A549 (cell line): ENCODE data around the gene LIPA. TPM values are rescaled to one million over a fixed set of nuclear protein-coding genes. Genes with fewer than 3 reads are reported as not detected.
A peak's percentile ranks its signal among the peaks of the same experiment; 100 is the strongest.

ENCODE experiments used
- ATAC-seq, 2 experiments: fragments of 200-7000 bp in 1 of 2; fragments of >200 bp in 1 of 2; cut with Nextera tagmentation in 1 of 2; cut with Tn5 transposase in 1 of 2; 3 replicates each; pipeline versions ENCODE4 v1.8.0 to v1.9.1; 2018 to 2020; ENCODE audit warnings: mild to moderate bottlenecking in 1 of 2, moderate library complexity in 1 of 2
- CTCF ChIA-PET: fragments of 300-600 bp; sonication (Branson Sonifier 250); formaldehyde crosslinking; extraction: SDS; loops from one replicate; lab custom pipeline; 2021; ENCODE audit warnings: antibody characterized with exemption, inconsistent platforms; lab: Yijun Ruan, JAX
- POLR2A ChIA-PET: fragments of 350-600 bp; formaldehyde crosslinking; extraction: SDS; loops from one replicate; lab custom pipeline; 2021; ENCODE audit warnings: antibody characterized with exemption, inconsistent platforms; lab: Yijun Ruan, JAX
- DNase-seq, 2 experiments: peaks; one replicate each; pipeline versions ENCODE4 v3.0.0 to v3.0.0-alpha.2; 2011 to 2016; ENCODE audit warnings: low read depth in 1 of 2, low spot score in 1 of 2
- FAIRE-seq: peaks from 2 replicates; lab custom pipeline; 2011; peaks lifted over from hg19 to GRCh38; lab: Jason Lieb, UNC
- H3K27ac ChIP-seq, 2 experiments: fragments of >200 bp; sonication (Bioruptor Twin); formaldehyde crosslinking; 3 replicates each; pipeline ENCODE4 v1.5.1; 2016 to 2017
- H3K4me1 ChIP-seq: fragments of >200 bp; sonication (Bioruptor Twin); formaldehyde crosslinking; 3 replicates; pipeline ENCODE4 v1.6.1; 2016
- H3K4me2 ChIP-seq: fragments of >200 bp; sonication (Bioruptor Twin); formaldehyde crosslinking; 3 replicates; pipeline ENCODE4 v1.6.1; 2016
- H3K4me3 ChIP-seq: fragments of >200 bp; sonication (Bioruptor Twin); formaldehyde crosslinking; 3 replicates; pipeline ENCODE4 v1.5.1; 2016
- H3K9me3 ChIP-seq: fragments of >200 bp; sonication (Bioruptor Twin); formaldehyde crosslinking; 3 replicates; pipeline ENCODE4 v1.6.1; 2016
- BCL3 ChIP-seq: fragments of >200 bp; sonication (Bioruptor Twin); formaldehyde crosslinking; IDR thresholded peaks from 3 replicates; pipeline ENCODE4 v1.6.1; 2016
- BHLHE40 ChIP-seq: IDR thresholded peaks from 2 replicates; pipeline ENCODE4 v1.6.1; 2012; ENCODE audit warnings: low read depth, low read length, inconsistent platforms
- CBX8 ChIP-seq: fragments of 200-600 bp; sonication (generic); IDR thresholded peaks from 2 replicates; pipeline ENCODE4 v1.6.1; 2016
- E2F6 ChIP-seq: IDR thresholded peaks from 2 replicates; pipeline ENCODE4 v1.6.1; 2012; ENCODE audit warnings: low read depth, borderline replicate concordance
- EHMT2 ChIP-seq: fragments of 200-600 bp; sonication (generic); IDR thresholded peaks from 2 replicates; pipeline ENCODE4 v1.6.1; 2016; ENCODE audit warnings: antibody characterized with exemption, low read depth, mild to moderate bottlenecking, moderate library complexity
- GATA3 ChIP-seq: IDR thresholded peaks from 2 replicates; pipeline ENCODE4 v1.6.1; 2012; ENCODE audit warnings: borderline replicate concordance
- HEYL ChIP-seq: fragments of 250-450 bp; sonication (Bioruptor Pico); IDR thresholded peaks from 2 replicates; pipeline ENCODE4 v1.8.0; 2021; ENCODE audit warnings: mild to moderate bottlenecking, moderate library complexity
- HOXA7 ChIP-seq: fragments of 250-450 bp; sonication (Bioruptor Pico); IDR thresholded peaks from 2 replicates; pipeline ENCODE4 v1.5.0; 2020; ENCODE audit warnings: mild to moderate bottlenecking, moderate library complexity
- HOXB13 ChIP-seq: fragments of 250-450 bp; sonication (Bioruptor Pico); IDR thresholded peaks from 2 replicates; pipeline ENCODE4 v1.5.0; 2020; ENCODE audit warnings: low read depth, mild to moderate bottlenecking, moderate library complexity
- JUN ChIP-seq, 2 experiments: fragments of >200 bp; sonication (Bioruptor Twin); formaldehyde crosslinking; IDR thresholded peaks; 2 replicates in 1 of 2; 3 replicates in 1 of 2; pipeline ENCODE4 v1.6.1; 2016 to 2017
- MAX ChIP-seq: IDR thresholded peaks from 2 replicates; pipeline ENCODE4 v1.6.1; 2012
- NFE2L2 ChIP-seq: fragments of 150-350 bp; conservative IDR thresholded peaks from 2 replicates; pipeline ENCODE4 v1.6.1; 2014; ENCODE audit warnings: low read length
- NPAS2 ChIP-seq: fragments of 250-450 bp; sonication (Bioruptor Pico); IDR thresholded peaks from 2 replicates; pipeline ENCODE4 v1.8.0; 2022; ENCODE audit warnings: mild to moderate bottlenecking, moderate library complexity, borderline replicate concordance
- PBX3 ChIP-seq: IDR thresholded peaks from 2 replicates; pipeline ENCODE4 v1.6.1; 2012
- RFX5 ChIP-seq: fragments of 450-650 bp; IDR thresholded peaks from 2 replicates; pipeline ENCODE4 v1.7.1; 2014; ENCODE audit warnings: antibody characterized with exemption, mild to moderate bottlenecking, moderate library complexity
- WGBS: methylation state at CpG from one replicate; pipeline ENCODE4 v1.1.6; 2017; ENCODE audit errors: missing lambda C conversion rate; 5-methylcytosine and 5-hydroxymethylcytosine counted together
- polyA plus RNA-seq, 4 experiments: library from polyadenylated mRNA; depleted of rRNA in 3 of 4; stranded (reverse); fragments of >200 nt; fragmentation: RNase III in 1 of 4; extraction: RNeasy Plus Mini Kit Qiagen cat#74134 plus additional on column Dnase treatment in 1 of 4; gene quantifications; 2 replicates in 3 of 4; 3 replicates in 1 of 4; pipeline ENCODE4 v1.2.3, GENCODE V29; 2011 to 2017
- TF ChIP-seq, protein P1 (sequence below): fragments of 150-350 bp; IDR thresholded peaks from 2 replicates; pipeline ENCODE4 v1.6.1; 2014; ENCODE audit warnings: low read depth, mild to moderate bottlenecking, low read length
- TF ChIP-seq, protein P2 (sequence below): fragments of >200 bp; sonication (Bioruptor Twin); formaldehyde crosslinking; IDR thresholded peaks from 2 replicates; pipeline ENCODE4 v1.6.1; 2016
- TF ChIP-seq, protein P3 (sequence below): fragments of 250-450 bp; sonication (Bioruptor Pico); IDR thresholded peaks from 2 replicates; pipeline ENCODE4 v1.5.0; 2021; ENCODE audit warnings: mild to moderate bottlenecking, moderate library complexity, borderline replicate concordance
- TF ChIP-seq, protein P4 (sequence below): fragments of >200 bp; sonication (Bioruptor Twin); formaldehyde crosslinking; IDR thresholded peaks from 3 replicates; pipeline ENCODE4 v1.5.1; 2016

LIPA gene
- polyA plus RNA-seq, 2 of the 4 experiments (the other 2 are of a cell fraction) = 51.2 to 80.2 TPM

DNA sequence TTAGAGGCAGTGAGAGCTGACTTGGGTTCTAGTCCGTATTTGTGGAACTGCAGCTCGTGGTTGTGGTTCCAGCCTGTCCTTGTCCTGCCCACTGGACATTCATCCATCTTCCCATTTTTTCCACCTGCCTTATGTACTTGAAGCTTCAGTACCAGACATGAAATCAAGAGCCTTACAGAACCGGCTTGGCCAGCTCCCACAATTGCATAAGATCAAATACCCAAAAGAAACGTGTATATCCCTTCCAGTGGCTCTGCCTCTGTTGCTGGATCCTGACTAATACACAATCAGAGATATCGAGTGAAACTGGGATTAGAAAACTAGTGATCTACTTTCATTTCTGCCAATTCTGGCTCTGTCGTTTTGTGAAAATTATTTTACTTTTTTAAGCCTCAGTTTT is 23.8 kb upstream of the LIPA start (continued):
- TF ChIP-seq PBX3 = no peak

GRCh38 chr10:89274928-89275327 is 23.4 kb upstream of the LIPA start:
- ChIA-PET POLR2A (interaction anchor here (1.3 kb wide), 1 partner anchor 52 kb away, joined by 3 read pairs; the partner anchor contains the start of gene IFIT3), CTCF (interaction anchor here (0.8 to 1.7 kb wide), 3 partner anchors 11 to 116 kb away, joined by 3 to 6 read pairs (median 3); no protein-coding TSS in a partner anchor)
- ATAC-seq (no peak), FAIRE-seq (no peak), DNase-seq (no peak)
- WGBS = 20% methylated on average over 3 of the region's 3 CpGs
- Histone ChIP-seq H3K4me2 (peak overlapping the region; percentile 20; the same call in 1 of the 3 replicates), H3K9me3 (no peaks in the 10 kb centered on the region), H3K4me1 (peaks cover 40% of the 10 kb centered on the region), H3K27ac (peak overlapping the region; percentile 37 to 74; a peak in 4 of 6 replicates), H3K4me3 (no peak overlapping the region)
- no peak for TF ChIP-seq JUN (IDR thresholded peaks at IDR 0.05)
- TF ChIP-seq HEYL = no peak
- TF ChIP-seq RFX5 = no peak
- no peak for TF ChIP-seq EHMT2
- TF ChIP-seq HOXA7 (CRISPR knock-in tag) = no peak
- TF ChIP-seq, protein P1, sequence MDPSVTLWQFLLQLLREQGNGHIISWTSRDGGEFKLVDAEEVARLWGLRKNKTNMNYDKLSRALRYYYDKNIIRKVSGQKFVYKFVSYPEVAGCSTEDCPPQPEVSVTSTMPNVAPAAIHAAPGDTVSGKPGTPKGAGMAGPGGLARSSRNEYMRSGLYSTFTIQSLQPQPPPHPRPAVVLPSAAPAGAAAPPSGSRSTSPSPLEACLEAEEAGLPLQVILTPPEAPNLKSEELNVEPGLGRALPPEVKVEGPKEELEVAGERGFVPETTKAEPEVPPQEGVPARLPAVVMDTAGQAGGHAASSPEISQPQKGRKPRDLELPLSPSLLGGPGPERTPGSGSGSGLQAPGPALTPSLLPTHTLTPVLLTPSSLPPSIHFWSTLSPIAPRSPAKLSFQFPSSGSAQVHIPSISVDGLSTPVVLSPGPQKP = no peak
- TF ChIP-seq E2F6 = no peak
- TF ChIP-seq, protein P2, sequence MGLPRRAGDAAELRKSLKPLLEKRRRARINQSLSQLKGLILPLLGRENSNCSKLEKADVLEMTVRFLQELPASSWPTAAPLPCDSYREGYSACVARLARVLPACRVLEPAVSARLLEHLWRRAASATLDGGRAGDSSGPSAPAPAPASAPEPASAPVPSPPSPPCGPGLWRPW = no peak
- TF ChIP-seq CBX8 = no peak
- TF ChIP-seq BHLHE40 = no peak
- no peak for TF ChIP-seq HOXB13 (CRISPR knock-in tag)
- no peak for TF ChIP-seq MAX
- no peak for TF ChIP-seq NPAS2 (CRISPR knock-in tag)
- no peak for TF ChIP-seq BCL3
- TF ChIP-seq, protein P3, sequence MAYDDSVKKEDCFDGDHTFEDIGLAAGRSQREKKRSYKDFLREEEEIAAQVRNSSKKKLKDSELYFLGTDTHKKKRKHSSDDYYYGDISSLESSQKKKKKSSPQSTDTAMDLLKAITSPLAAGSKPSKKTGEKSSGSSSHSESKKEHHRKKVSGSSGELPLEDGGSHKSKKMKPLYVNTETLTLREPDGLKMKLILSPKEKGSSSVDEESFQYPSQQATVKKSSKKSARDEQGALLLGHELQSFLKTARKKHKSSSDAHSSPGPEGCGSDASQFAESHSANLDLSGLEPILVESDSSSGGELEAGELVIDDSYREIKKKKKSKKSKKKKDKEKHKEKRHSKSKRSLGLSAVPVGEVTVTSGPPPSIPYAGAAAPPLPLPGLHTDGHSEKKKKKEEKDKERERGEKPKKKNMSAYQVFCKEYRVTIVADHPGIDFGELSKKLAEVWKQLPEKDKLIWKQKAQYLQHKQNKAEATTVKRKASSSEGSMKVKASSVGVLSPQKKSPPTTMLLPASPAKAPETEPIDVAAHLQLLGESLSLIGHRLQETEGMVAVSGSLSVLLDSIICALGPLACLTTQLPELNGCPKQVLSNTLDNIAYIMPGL (CRISPR knock-in tag) = no peak
- TF ChIP-seq, protein P4, sequence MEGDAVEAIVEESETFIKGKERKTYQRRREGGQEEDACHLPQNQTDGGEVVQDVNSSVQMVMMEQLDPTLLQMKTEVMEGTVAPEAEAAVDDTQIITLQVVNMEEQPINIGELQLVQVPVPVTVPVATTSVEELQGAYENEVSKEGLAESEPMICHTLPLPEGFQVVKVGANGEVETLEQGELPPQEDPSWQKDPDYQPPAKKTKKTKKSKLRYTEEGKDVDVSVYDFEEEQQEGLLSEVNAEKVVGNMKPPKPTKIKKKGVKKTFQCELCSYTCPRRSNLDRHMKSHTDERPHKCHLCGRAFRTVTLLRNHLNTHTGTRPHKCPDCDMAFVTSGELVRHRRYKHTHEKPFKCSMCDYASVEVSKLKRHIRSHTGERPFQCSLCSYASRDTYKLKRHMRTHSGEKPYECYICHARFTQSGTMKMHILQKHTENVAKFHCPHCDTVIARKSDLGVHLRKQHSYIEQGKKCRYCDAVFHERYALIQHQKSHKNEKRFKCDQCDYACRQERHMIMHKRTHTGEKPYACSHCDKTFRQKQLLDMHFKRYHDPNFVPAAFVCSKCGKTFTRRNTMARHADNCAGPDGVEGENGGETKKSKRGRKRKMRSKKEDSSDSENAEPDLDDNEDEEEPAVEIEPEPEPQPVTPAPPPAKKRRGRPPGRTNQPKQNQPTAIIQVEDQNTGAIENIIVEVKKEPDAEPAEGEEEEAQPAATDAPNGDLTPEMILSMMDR = no peak
- TF ChIP-seq GATA3 = no peak
- TF ChIP-seq NFE2L2 = no peak
